HepG2 (cell line): Measurements from ENCODE around the gene ACSL6. TPM values are rescaled to one million over a fixed set of nuclear protein-coding genes. Genes with fewer than 3 reads are reported as not detected.

ENCODE experiments used
- ATF2 ChIP-seq: sonication (generic); formaldehyde crosslinking; IDR thresholded peaks from 2 replicates; pipeline ENCODE4 v1.4.0; 2020; ENCODE audit warnings: missing genetic modification reagents
- BCLAF1 ChIP-seq: fragments of 450-650 bp; IDR thresholded peaks from 2 replicates; pipeline ENCODE4 v1.6.1; 2017; ENCODE audit warnings: mild to moderate bottlenecking
- CHCHD3 ChIP-seq: sonication (generic); formaldehyde crosslinking; IDR thresholded peaks from 2 replicates; pipeline ENCODE4 v1.8.0; 2022; ENCODE audit warnings: mild to moderate bottlenecking, missing genetic modification reagents, moderate library complexity
- DNMT1 ChIP-seq: sonication (generic); formaldehyde crosslinking; IDR thresholded peaks from 2 replicates; pipeline ENCODE4 v1.5.1; 2020; ENCODE audit warnings: mild to moderate bottlenecking, missing genetic modification reagents
- FOSL2 ChIP-seq: sonication (generic); formaldehyde crosslinking; IDR thresholded peaks from 2 replicates; pipeline ENCODE4 v1.4.0; 2020; ENCODE audit warnings: missing genetic modification reagents
- GATAD2A ChIP-seq: IDR thresholded peaks from 2 replicates; pipeline ENCODE4 v1.6.1; 2016
- HBP1 ChIP-seq: IDR thresholded peaks from 2 replicates; pipeline ENCODE4 v1.6.1; 2016; ENCODE audit warnings: low read depth, control low read depth
- HNF4A ChIP-seq: sonication (generic); formaldehyde crosslinking; IDR thresholded peaks from 2 replicates; pipeline ENCODE4 v1.4.0; 2020; ENCODE audit warnings: missing genetic modification reagents
- HOXA3 ChIP-seq: sonication (generic); formaldehyde crosslinking; IDR thresholded peaks from 2 replicates; pipeline ENCODE4 v1.5.0; 2020; ENCODE audit warnings: missing genetic modification reagents
- MEIS2 ChIP-seq: sonication (generic); formaldehyde crosslinking; IDR thresholded peaks from 2 replicates; pipeline ENCODE4 v1.9.0; 2021; ENCODE audit warnings: mild to moderate bottlenecking, missing genetic modification reagents
- MTA1 ChIP-seq: sonication (generic); formaldehyde crosslinking; IDR thresholded peaks from 2 replicates; pipeline ENCODE4 v1.4.0; 2020; ENCODE audit warnings: missing genetic modification reagents, mild to moderate bottlenecking, borderline replicate concordance
- NR2F6 ChIP-seq, 2 experiments: IDR thresholded peaks; 2 replicates each; pipeline ENCODE4 v1.6.1; 2016; ENCODE audit warnings: antibody characterized with exemption in 1 of 2, mild to moderate bottlenecking in 1 of 2
- PHF21A ChIP-seq: sonication (generic); formaldehyde crosslinking; IDR thresholded peaks from 2 replicates; pipeline ENCODE4 v1.5.0; 2020; ENCODE audit warnings: mild to moderate bottlenecking, missing genetic modification reagents
- POLR2AphosphoS2 ChIP-seq: IDR thresholded peaks from 2 replicates; pipeline ENCODE4 v1.6.1; 2011; ENCODE audit warnings: low read depth, low read length, improper control_type of control experiment
- PREB ChIP-seq: sonication (generic); formaldehyde crosslinking; IDR thresholded peaks from 2 replicates; pipeline ENCODE4 v1.4.0; 2020; ENCODE audit warnings: missing genetic modification reagents
- SMC3 ChIP-seq: IDR thresholded peaks from 2 replicates; pipeline ENCODE4 v1.6.1; 2011; ENCODE audit warnings: low read length, improper control_type of control experiment
- TRAFD1 ChIP-seq: sonication (generic); formaldehyde crosslinking; IDR thresholded peaks from 2 replicates; pipeline ENCODE4 v1.5.1; 2020; ENCODE audit warnings: missing genetic modification reagents, mild to moderate bottlenecking, borderline replicate concordance
- XRCC5 ChIP-seq: fragments of 200-400 bp; formaldehyde crosslinking; optimal IDR thresholded peaks from 2 replicates; pipeline ENCODE3; 2017; ENCODE audit warnings: mild to moderate bottlenecking, low read length
- ZNF17 ChIP-seq: sonication (generic); formaldehyde crosslinking; IDR thresholded peaks from 2 replicates; pipeline ENCODE4 v1.5.0; 2020; ENCODE audit warnings: mild to moderate bottlenecking, missing genetic modification reagents
- ZNF292 ChIP-seq: sonication (generic); formaldehyde crosslinking; IDR thresholded peaks from 2 replicates; pipeline ENCODE4 v1.8.1; 2022; ENCODE audit warnings: mild to moderate bottlenecking, low read depth, missing genetic modification reagents, borderline replicate concordance
- ZNF546 ChIP-seq: sonication (generic); formaldehyde crosslinking; conservative IDR thresholded peaks from 2 replicates; pipeline ENCODE4 v1.8.1; 2023; ENCODE audit warnings: mild to moderate bottlenecking, missing genetic modification reagents
- ZNF549 ChIP-seq: sonication (generic); formaldehyde crosslinking; IDR thresholded peaks from 2 replicates; pipeline ENCODE4 v1.5.0; 2020; ENCODE audit warnings: missing genetic modification reagents
- ZNF7 ChIP-seq: IDR thresholded peaks from 2 replicates; pipeline ENCODE4 v1.6.1; 2016; ENCODE audit warnings: missing biosample characterization, missing genetic modification reagents
- polyA plus RNA-seq, 8 experiments: library from polyadenylated mRNA; depleted of rRNA in 3 of 8; stranded (reverse) in 7 of 8; unstranded in 1 of 8; fragments of >200 nt; fragmentation: Illumina TruSeq in 4 of 8; extraction: Trizol in 4 of 8; gene quantifications; 2 replicates each; pipeline versions ENCODE4 v1.2.1 to v1.2.3, GENCODE V29; 2011 to 2016; ENCODE audit warnings: low read depth in 4 of 8, missing spikeins in 1 of 8, mixed read lengths in 1 of 8; ENCODE audit not compliant: insufficient read depth in 1 of 8
- total RNA-seq, 5 experiments: library from RNA; depleted of rRNA; stranded (reverse); fragments of >200 nt; fragmentation: Illumina TruSeq; extraction: Trizol; gene quantifications; 2 replicates each; pipeline ENCODE4 v1.2.3, GENCODE V29; 2016; ENCODE audit warnings: low read depth in 1 of 5

ACSL6 gene
- total and polyA plus RNA-seq, 2 of the 13 experiments (the other 11 are each of a cell fraction or from before 2014, with no cell fraction given), result 3.7 to 3.8 TPM

- TF ChIP-seq TRAFD1 (CRISPR knock-in tag) (no peak), PREB (CRISPR knock-in tag) (no peak), ZNF7 (no peak), POLR2AphosphoS2 (no peak), ZNF17 (no peak), DNMT1 (CRISPR knock-in tag) (no peak), ZNF292 (0 out of 2 replicates have a peak, but pooled peaks have one; percentile 47), FOSL2 (CRISPR knock-in tag) (no peak), HOXA3 (peak; percentile 36; the same call in 1 of the 2 replicates), GATAD2A (CRISPR knock-in tag) (peak; percentile 58; the same call in 1 of the 2 replicates), PHF21A (CRISPR knock-in tag) (peak; percentile 26; the same call in 1 of the 2 replicates), ATF2 (no peak), XRCC5 (no peak), NR2F6 (IDR thresholded peaks at IDR 0.05) (peak; percentile 63; the same call in 1 of the 2 replicates), NR2F6 (CRISPR knock-in tag; IDR thresholded peaks at IDR 0.05) (0 out of 2 replicates have a peak, but pooled peaks have one; percentile 48), SMC3 (no peak), CHCHD3 (no peak), HNF4A (CRISPR knock-in tag) (peak; percentile 61), MTA1 (CRISPR knock-in tag) (peak; percentile 45; the same call in 1 of the 2 replicates), BCLAF1 (no peak), ZNF546 (CRISPR knock-in tag) (no peak), HBP1 (no peak), ZNF549 (CRISPR knock-in tag) (no peak), MEIS2 (peak; percentile 25; the same call in 1 of the 2 replicates)
Observed at GRCh38 chr5:131994533-131995226, 16.8 kb downstream of the ACSL6 start (continued).
